ENCODE data around the gene RCOR2. TPM values are rescaled to one million over a fixed set of nuclear protein-coding genes. Genes with fewer than 3 reads are reported as not detected.

Gene RCOR2
- polyA plus RNA-seq, 1 donor (not counting 4 experiments of a cell fraction or from before 2014, with no cell fraction given): 0.46 TPM

GRCh38 chr11:63873311-63873710 lies 43.7 kb downstream of the RCOR2 start:
- Histone ChIP-seq H3K79me2 (ENCODE audit: control insufficient read depth, insufficient read depth, low read length) (peaks cover 69% of the 10 kb centered on the region), H3K4me2 (ENCODE audit: control insufficient read depth, extremely low read depth, insufficient read depth, low read depth, low read length) (no peak overlapping the region), H2AFZ (ENCODE audit: control insufficient read depth, low read length) (no peak overlapping the region), H3K4me3 (ENCODE audit: control insufficient read depth in 2 of 3, extremely low read depth in 1 of 3, insufficient read depth in 2 of 3, low read depth in 1 of 3, low read length in 3 of 3) (no peak overlapping the region), H3K27ac (ENCODE audit: control insufficient read depth, insufficient read depth, low read length) (no peak overlapping the region), H3K27me3 (ENCODE audit: control insufficient read depth, extremely low read depth, insufficient read depth, low read length) (no peaks in the 10 kb centered on the region), H3K9me3 (ENCODE audit: control insufficient read depth, low read depth, low read length) (no peaks in the 10 kb centered on the region), H3K4me1 (ENCODE audit: control insufficient read depth, extremely low read depth, insufficient read depth, low read length) (peaks cover 33% of the 10 kb centered on the region), H3K9me1 (ENCODE audit: control insufficient read depth, extremely low read depth, insufficient read depth, low read length) (peaks cover 16% of the 10 kb centered on the region), H3K9ac (ENCODE audit: control insufficient read depth, extremely low read depth, insufficient read depth, low read length) (no peak overlapping the region), H3K36me3 (ENCODE audit: control insufficient read depth in 2 of 2, extremely low read depth in 1 of 2, insufficient read depth in 2 of 2, low read length in 2 of 2) (peaks cover 0 to 10% of the 10 kb centered on the region in 2 experiments), H4K20me1 (ENCODE audit: control insufficient read depth, extremely low read depth, insufficient read depth, low read length) (peaks cover 41% of the 10 kb centered on the region)
- dilution Hi-C loops (cut with MboI; ENCODE audit: extremely low pct_ligation_motif_present, low sequenced_read_pairs): no loop called here
- DNase-seq (ENCODE audit: low read depth, low spot score) (no peak), FAIRE-seq (no peak)
- TF ChIP-seq CTCF (optimal IDR thresholded peaks at IDR 0.05 in 1 of 3, IDR thresholded peaks at IDR 0.05 in 1 of 3, conservative IDR thresholded peaks at IDR 0.05 in 1 of 3; ENCODE audit: extremely low read depth in 1 of 3, insufficient read depth in 2 of 3, low read length in 3 of 3): no peak
- no peak for TF ChIP-seq EZH2 (IDR thresholded peaks at IDR 0.05; ENCODE audit: low read length)

- FAIRE-seq: no peak
- H3K79me2 ChIP-seq (ENCODE audit: control insufficient read depth, insufficient read depth, low read length): peaks cover 68% of the 10 kb centered on the region
- H3K9me3 ChIP-seq (ENCODE audit: control insufficient read depth, low read depth, low read length): no peaks in the 10 kb centered on the region
- H4K20me1 ChIP-seq (ENCODE audit: control insufficient read depth, extremely low read depth, insufficient read depth, low read length): peaks cover 39% of the 10 kb centered on the region
- H3K27me3 ChIP-seq (ENCODE audit: control insufficient read depth, extremely low read depth, insufficient read depth, low read length): no peaks in the 10 kb centered on the region
- H3K4me3 ChIP-seq (ENCODE audit: control insufficient read depth in 2 of 3, extremely low read depth in 1 of 3, insufficient read depth in 2 of 3, low read depth in 1 of 3, low read length in 3 of 3): no peak overlapping the region
- H3K4me1 ChIP-seq (ENCODE audit: control insufficient read depth, extremely low read depth, insufficient read depth, low read length): peaks cover 37% of the 10 kb centered on the region
- no peak overlapping the region for H2AFZ ChIP-seq (ENCODE audit: control insufficient read depth, low read length)
- no peak for DNase-seq (ENCODE audit: low read depth, low spot score)
- peaks cover 15% of the 10 kb centered on the region for H3K9me1 ChIP-seq (ENCODE audit: control insufficient read depth, extremely low read depth, insufficient read depth, low read length)
- peak overlapping the region; percentile 76 for H3K4me2 ChIP-seq (ENCODE audit: control insufficient read depth, extremely low read depth, insufficient read depth, low read depth, low read length)
- no peak overlapping the region for H3K9ac ChIP-seq (ENCODE audit: control insufficient read depth, extremely low read depth, insufficient read depth, low read length)
- H3K36me3 ChIP-seq (ENCODE audit: control insufficient read depth in 2 of 2, extremely low read depth in 1 of 2, insufficient read depth in 2 of 2, low read length in 2 of 2): peaks cover 0 to 10% of the 10 kb centered on the region in 2 experiments
- TF ChIP-seq CTCF (optimal IDR thresholded peaks at IDR 0.05 in 1 of 3, IDR thresholded peaks at IDR 0.05 in 1 of 3, conservative IDR thresholded peaks at IDR 0.05 in 1 of 3; ENCODE audit: extremely low read depth in 1 of 3, insufficient read depth in 2 of 3, low read length in 3 of 3): no peak
- no peak for TF ChIP-seq EZH2 (IDR thresholded peaks at IDR 0.05; ENCODE audit: low read length)
- dilution Hi-C loops (cut with MboI; ENCODE audit: extremely low pct_ligation_motif_present, low sequenced_read_pairs): no loop called here
- peak overlapping the region; percentile 49 for H3K27ac ChIP-seq (ENCODE audit: control insufficient read depth, insufficient read depth, low read length)
These were observed 44.2 kb downstream of the RCOR2 start for GRCh38 chr11:63872800-63873197.

Data from keratinocyte (primary cell).